ENCODE results near the gene COL23A1.

The COL23A1 gene

DNA sequence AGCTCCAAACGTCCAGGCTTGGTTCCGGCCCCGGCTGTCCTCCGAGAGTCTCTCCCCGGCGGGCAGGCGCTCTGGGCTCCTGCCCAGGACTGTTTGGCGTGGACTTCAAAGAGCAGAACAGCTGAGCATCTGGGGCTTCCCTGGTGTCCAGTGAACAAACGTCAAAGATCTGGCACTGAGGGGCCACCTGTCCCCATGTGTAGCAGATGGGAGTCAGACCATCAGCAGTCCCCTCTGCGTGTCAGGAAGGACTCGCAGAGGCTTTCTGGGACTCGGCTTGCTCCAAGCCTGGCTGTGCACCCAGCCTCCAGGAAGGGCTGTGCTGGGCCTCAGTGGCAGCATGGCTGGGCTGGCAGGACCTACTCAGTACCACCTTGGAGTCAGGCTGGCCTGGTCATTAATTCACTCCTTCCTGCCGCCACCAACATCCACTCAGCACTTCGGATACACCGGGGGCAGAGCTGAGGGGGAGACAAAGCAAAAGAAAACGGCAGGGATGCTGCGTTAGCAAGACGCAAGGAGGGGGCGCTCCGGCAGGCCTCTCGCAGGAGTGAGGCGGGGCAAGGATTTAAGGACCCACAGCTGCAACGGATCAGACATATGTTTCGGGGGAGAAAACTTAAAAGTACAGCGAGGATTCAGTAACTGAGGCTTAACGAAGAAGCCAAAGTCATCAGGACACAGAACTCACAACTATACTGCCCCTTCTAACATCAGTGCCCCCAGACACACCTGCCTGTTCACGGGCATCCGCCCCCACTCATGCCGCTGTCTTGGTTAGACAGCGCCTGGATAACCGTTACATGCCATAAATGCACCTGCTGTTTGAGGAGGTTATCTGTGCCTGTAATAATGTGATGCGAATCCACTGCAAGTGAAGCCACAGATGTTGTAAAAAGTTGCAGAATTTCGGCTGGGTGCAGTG lies 193.1 kb downstream of the COL23A1 start:
- DNase-seq (ENCODE audit: insufficient read length, low spot score) (no peak), FAIRE-seq (no peak)
- TF ChIP-seq POLR2A (IDR thresholded peaks at IDR 0.05; ENCODE audit: low read depth, low read length) (no peak), SPI1 (IDR thresholded peaks at IDR 0.05; ENCODE audit: low read depth, low read length) (no peak), POU2F2 (IDR thresholded peaks at IDR 0.05; ENCODE audit: low read depth, low read length) (no peak), POLR2AphosphoS5 (IDR thresholded peaks at IDR 0.05; ENCODE audit: low read depth, low read length) (no peak), PAX5 (IDR thresholded peaks at IDR 0.05; ENCODE audit: insufficient read depth, low read length, severe bottlenecking) (no peak), TAF1 (IDR thresholded peaks at IDR 0.05; ENCODE audit: low read depth, low read length) (no peak)

DNA sequence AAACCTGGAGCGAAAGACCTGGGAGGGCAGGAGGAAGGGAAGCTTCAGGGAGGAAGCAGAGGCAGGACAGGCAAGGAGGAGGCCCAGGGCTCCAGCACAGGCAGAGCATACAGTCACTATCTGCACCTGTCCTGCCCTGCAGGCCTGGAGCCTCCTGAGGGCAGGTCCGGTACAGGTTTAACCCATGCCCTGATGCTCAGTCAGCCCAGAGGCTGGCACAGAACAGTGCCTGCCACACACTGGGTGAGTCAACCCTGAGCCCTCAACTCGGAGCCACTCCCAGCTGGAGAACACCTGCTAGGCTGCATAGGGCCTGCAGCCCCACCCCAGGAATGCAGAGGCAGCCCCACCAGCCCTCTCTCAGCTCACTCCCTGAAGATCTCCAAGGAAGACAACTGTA lies 196.1 kb downstream of the COL23A1 start:
- TF ChIP-seq TAF1 (IDR thresholded peaks at IDR 0.05; ENCODE audit: low read depth, low read length) (no peak), PAX5 (IDR thresholded peaks at IDR 0.05; ENCODE audit: insufficient read depth, low read length, severe bottlenecking) (no peak), POLR2A (IDR thresholded peaks at IDR 0.05; ENCODE audit: low read depth, low read length) (no peak), POLR2AphosphoS5 (IDR thresholded peaks at IDR 0.05; ENCODE audit: low read depth, low read length) (no peak), SPI1 (IDR thresholded peaks at IDR 0.05; ENCODE audit: low read depth, low read length) (no peak), POU2F2 (IDR thresholded peaks at IDR 0.05; ENCODE audit: low read depth, low read length) (no peak)
- DNase-seq (ENCODE audit: insufficient read length, low spot score) (no peak), FAIRE-seq (no peak)

DNA sequence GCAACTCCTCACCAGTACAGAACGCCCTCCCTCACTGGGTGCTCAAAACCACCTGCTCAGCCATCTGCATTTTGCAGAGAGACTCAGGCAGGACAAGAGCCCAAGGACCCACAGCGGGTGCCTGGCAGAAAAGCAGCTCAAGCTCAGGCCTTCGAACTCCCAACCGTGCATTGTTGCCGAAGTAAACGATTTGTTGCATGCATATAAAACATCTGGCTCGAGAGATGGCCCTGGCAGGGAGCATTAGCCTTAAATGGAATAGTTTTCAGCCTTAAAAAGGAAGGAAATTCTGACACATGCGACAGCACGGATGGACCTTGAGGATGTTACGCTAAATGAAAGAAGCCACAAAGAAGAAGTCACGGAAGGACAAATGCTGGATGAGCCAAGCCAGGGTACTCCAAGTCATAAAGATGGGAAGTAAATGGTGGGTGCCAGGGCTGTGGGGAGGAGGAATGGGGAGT lies 197.2 kb downstream of the COL23A1 start:
- DNase-seq (ENCODE audit: insufficient read length, low spot score) (no peak), FAIRE-seq (no peak)
- TF ChIP-seq POU2F2 (IDR thresholded peaks at IDR 0.05; ENCODE audit: low read depth, low read length) (no peak), TAF1 (IDR thresholded peaks at IDR 0.05; ENCODE audit: low read depth, low read length) (no peak), PAX5 (IDR thresholded peaks at IDR 0.05; ENCODE audit: insufficient read depth, low read length, severe bottlenecking) (no peak), POLR2A (IDR thresholded peaks at IDR 0.05; ENCODE audit: low read depth, low read length) (no peak), POLR2AphosphoS5 (IDR thresholded peaks at IDR 0.05; ENCODE audit: low read depth, low read length) (no peak), SPI1 (IDR thresholded peaks at IDR 0.05; ENCODE audit: low read depth, low read length) (no peak)

DNA sequence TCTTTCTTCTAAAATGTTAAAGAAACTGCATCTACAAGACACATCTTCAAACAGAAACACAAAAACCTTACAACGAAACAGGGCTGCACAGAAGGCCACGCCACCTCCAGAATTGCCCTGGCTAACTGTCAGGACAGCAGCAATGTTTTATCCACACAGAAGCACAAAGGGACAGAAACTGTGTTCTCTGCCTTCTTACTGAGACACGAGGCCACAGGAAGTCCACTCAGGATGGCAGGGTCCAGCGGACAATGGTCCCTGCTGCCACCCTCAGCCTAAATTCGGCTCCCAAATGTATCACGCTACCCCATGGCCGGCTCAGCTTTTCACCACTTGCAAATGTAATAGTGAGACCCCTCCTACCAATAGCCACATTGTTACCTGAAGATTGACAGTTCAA lies 197.8 kb downstream of the COL23A1 start:
- FAIRE-seq (no peak), DNase-seq (ENCODE audit: insufficient read length, low spot score) (no peak)
- no peak for TF ChIP-seq POLR2AphosphoS5 (IDR thresholded peaks at IDR 0.05; ENCODE audit: low read depth, low read length)
- no peak for TF ChIP-seq PAX5 (IDR thresholded peaks at IDR 0.05; ENCODE audit: insufficient read depth, low read length, severe bottlenecking)
- no peak for TF ChIP-seq POLR2A (IDR thresholded peaks at IDR 0.05; ENCODE audit: low read depth, low read length)

DNA sequence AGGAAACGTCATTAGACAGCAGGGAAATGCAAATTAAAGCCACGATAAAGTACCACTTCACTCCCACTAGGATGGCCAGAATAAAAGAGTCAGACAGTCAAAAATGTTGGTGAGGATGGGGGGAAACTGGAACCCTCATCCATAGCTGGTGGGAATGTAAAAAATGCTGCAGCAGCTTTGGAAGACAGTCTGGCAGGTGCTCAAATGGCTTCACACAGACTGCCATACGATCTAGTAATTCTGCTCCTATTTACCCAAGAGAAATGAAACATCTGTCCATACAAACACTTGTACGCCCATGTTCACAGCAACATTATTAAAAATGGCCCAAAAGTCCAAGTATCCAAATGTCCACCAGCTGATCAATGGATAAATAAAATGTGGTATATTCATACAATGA lies 198.7 kb downstream of the COL23A1 start:
- DNase-seq (ENCODE audit: insufficient read length, low spot score), result no peak
- no peak for FAIRE-seq
- TF ChIP-seq POU2F2 (IDR thresholded peaks at IDR 0.05; ENCODE audit: low read depth, low read length), result no peak
- no peak for TF ChIP-seq POLR2A (IDR thresholded peaks at IDR 0.05; ENCODE audit: low read depth, low read length)
- TF ChIP-seq PAX5 (IDR thresholded peaks at IDR 0.05; ENCODE audit: insufficient read depth, low read length, severe bottlenecking), result no peak
- no peak for TF ChIP-seq TAF1 (IDR thresholded peaks at IDR 0.05; ENCODE audit: low read depth, low read length)
- no peak for TF ChIP-seq POLR2AphosphoS5 (IDR thresholded peaks at IDR 0.05; ENCODE audit: low read depth, low read length)
- no peak for TF ChIP-seq SPI1 (IDR thresholded peaks at IDR 0.05; ENCODE audit: low read depth, low read length)

DNA sequence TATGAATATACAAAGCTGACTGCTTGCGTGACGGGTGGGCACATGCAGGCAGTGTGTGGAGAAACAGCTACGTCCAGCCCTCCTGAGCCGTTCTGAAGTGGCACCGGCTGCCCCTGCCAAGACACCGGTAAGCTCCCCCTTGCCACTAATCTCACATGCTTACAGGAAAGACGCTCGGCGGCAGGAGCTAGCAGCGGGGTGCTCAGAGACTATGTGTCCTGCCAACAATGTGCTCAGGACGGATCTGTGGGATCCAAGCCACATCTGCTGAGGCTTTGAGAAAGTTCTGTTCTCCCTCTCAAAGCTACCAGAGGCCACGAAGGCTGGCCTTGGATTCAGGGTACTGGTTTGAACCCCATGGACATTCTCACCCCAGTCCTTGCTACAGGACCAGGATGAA lies 200.4 kb downstream of the COL23A1 start:
- FAIRE-seq (no peak), DNase-seq (ENCODE audit: insufficient read length, low spot score) (no peak)
- TF ChIP-seq POLR2A (IDR thresholded peaks at IDR 0.05; ENCODE audit: low read depth, low read length), result no peak
- no peak for TF ChIP-seq SPI1 (IDR thresholded peaks at IDR 0.05; ENCODE audit: low read depth, low read length)
- TF ChIP-seq POLR2AphosphoS5 (IDR thresholded peaks at IDR 0.05; ENCODE audit: low read depth, low read length), result no peak
- TF ChIP-seq PAX5 (IDR thresholded peaks at IDR 0.05; ENCODE audit: insufficient read depth, low read length, severe bottlenecking), result no peak
- TF ChIP-seq POU2F2 (IDR thresholded peaks at IDR 0.05; ENCODE audit: low read depth, low read length), result no peak
- TF ChIP-seq TAF1 (IDR thresholded peaks at IDR 0.05; ENCODE audit: low read depth, low read length), result no peak

DNA sequence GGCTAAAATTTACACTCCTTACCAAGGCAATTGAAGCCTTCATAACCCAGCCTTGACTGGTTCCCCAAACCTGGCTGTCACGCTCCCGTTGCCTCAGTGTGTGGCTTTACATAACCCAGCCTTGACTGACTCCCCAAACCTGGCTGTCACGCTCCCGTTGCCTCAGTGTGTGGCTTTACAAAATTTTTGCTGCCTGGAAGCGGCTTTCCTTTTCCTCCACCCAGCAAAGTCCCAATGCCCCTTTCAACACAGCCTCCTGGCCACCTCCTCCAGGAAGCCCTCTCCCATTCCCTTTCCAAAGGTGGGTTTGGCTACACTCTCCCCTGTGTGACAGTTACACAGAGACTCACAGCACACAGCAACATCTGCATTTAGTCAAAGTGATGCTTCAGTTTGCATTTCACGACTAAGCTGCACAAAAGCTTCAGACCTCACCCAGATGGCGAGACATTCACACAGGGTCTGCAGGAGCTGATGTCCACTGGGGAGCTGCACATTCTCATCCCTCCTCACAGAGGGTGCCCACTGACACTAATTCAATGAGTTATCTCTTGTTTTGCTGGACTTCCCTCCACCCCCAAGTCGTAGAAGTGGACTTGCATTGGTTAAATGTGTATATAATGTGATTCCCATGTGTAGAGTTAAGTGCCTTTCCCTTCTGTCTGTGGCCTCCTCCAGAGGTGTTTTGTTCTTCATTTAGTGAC lies 201.0 kb downstream of the COL23A1 start:
- FAIRE-seq, result no peak
- TF ChIP-seq POLR2AphosphoS5 (IDR thresholded peaks at IDR 0.05; ENCODE audit: low read depth, low read length) (no peak), TAF1 (IDR thresholded peaks at IDR 0.05; ENCODE audit: low read depth, low read length) (no peak), POU2F2 (IDR thresholded peaks at IDR 0.05; ENCODE audit: low read depth, low read length) (no peak), PAX5 (IDR thresholded peaks at IDR 0.05; ENCODE audit: insufficient read depth, low read length, severe bottlenecking) (no peak), SPI1 (IDR thresholded peaks at IDR 0.05; ENCODE audit: low read depth, low read length) (no peak)
- no peak for DNase-seq (ENCODE audit: insufficient read length, low spot score)

DNA sequence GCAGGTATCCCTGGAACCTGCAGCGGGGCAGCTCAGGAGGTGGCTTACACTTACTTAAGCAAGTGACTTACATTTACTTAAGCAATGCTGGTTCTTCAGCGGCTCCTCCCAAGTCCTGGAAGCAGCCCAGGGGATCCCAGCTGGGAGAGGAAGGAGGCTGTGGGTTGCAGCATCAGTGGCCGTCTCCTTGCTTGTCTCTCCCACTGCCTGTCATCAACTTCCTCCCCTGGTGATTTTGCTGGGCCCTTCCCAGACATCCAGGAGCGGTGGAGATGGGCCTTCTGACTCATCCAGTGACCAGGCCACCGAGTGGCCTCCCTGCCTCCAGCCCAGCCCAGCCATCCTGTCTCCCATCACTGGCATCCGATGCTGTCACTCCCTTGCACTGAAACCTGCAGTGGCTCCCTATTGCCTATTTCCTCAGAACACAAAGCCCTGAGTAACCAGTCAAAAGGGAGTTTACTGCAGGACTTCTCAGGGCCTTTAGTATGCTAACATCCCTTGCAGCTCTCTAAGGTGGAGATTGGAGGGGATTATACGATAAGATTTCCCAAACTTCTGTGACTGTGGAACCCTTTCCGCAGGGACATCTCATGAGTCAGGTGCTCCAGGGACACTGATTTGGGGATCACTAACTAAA lies 201.7 kb downstream of the COL23A1 start:
- TF ChIP-seq POLR2AphosphoS5 (IDR thresholded peaks at IDR 0.05; ENCODE audit: low read depth, low read length) (no peak), SPI1 (IDR thresholded peaks at IDR 0.05; ENCODE audit: low read depth, low read length) (no peak), POU2F2 (IDR thresholded peaks at IDR 0.05; ENCODE audit: low read depth, low read length) (no peak)
- DNase-seq (ENCODE audit: insufficient read length, low spot score), result no peak
- FAIRE-seq, result no peak

DNA sequence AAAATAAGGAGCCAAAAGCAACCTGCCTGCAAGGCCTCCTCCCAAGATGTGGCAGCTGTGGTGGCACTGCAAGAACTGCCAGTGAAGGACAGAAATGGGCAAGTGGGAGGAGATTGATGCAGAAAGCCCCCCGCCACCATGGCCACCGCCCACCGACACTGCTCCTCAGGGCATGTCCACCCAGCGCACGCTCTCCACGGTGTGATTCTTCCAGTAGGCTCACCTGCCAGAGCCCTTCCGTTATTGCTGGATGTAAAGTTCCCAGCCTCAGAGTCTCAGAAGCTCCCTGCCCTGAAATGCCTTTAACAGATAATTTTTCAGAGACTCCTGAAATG lies 202.4 kb downstream of the COL23A1 start:
- TF ChIP-seq POU2F2 (IDR thresholded peaks at IDR 0.05; ENCODE audit: low read depth, low read length) (no peak), POLR2A (IDR thresholded peaks at IDR 0.05; ENCODE audit: low read depth, low read length) (no peak), POLR2AphosphoS5 (IDR thresholded peaks at IDR 0.05; ENCODE audit: low read depth, low read length) (no peak), TAF1 (IDR thresholded peaks at IDR 0.05; ENCODE audit: low read depth, low read length) (no peak), PAX5 (IDR thresholded peaks at IDR 0.05; ENCODE audit: insufficient read depth, low read length, severe bottlenecking) (no peak), SPI1 (IDR thresholded peaks at IDR 0.05; ENCODE audit: low read depth, low read length) (no peak)
- DNase-seq (ENCODE audit: insufficient read length, low spot score) (no peak), FAIRE-seq (no peak)
